Endometrial microvascular endothelial cells (primary cell): ENCODE results near the gene POMT2. TPM values are rescaled to one million over a fixed set of nuclear protein-coding genes. Genes with fewer than 3 reads are reported as not detected.
"Not testable (repeated sequence)": the region's sequence is repeated elsewhere in the genome, so short reads cannot be mapped to it uniquely, and the experiment has no call there.

Source experiments
- in situ Hi-C: cut with HindIII; loops from 2 replicates; pipeline ENCODE4 v1.10.0; 2017; ENCODE audit warnings: low sequenced_read_pairs, low pct_unique_long_range_greater_than_20kb; ENCODE audit errors: inconsistent ontology term
- total RNA-seq: library from RNA; depleted of rRNA; stranded (reverse); fragments of >200 nt; gene quantifications from one replicate; pipeline ENCODE4 v1.2.3, GENCODE V29; 2015; ENCODE audit errors: inconsistent ontology term

POMT2 gene
- total RNA-seq, 1 donor from 2014 or later: 16.4 TPM

DNA sequence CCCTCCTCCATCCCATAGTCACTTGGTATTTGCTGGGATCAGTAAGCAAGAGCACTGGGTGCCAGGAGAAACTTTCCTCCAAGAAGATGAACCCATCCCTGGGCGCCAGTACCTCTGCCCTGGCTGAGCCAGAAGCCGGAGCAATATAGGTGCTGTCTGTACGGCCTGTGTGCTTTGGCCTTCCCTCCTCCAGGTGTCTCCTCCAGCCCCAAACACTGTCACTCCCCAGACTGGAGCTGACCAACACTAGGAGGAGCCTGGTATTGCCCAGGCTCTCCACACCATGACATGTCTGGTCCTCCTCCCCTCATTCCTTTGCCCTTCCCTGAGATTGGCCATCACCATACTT lies 5.0 kb upstream of the POMT2 start:
- in situ Hi-C loops: no loop called here

GRCh38 chr14:77324816-77325745 lies 4.4 kb upstream of the POMT2 start:
- in situ Hi-C loops: no loop called here

DNA sequence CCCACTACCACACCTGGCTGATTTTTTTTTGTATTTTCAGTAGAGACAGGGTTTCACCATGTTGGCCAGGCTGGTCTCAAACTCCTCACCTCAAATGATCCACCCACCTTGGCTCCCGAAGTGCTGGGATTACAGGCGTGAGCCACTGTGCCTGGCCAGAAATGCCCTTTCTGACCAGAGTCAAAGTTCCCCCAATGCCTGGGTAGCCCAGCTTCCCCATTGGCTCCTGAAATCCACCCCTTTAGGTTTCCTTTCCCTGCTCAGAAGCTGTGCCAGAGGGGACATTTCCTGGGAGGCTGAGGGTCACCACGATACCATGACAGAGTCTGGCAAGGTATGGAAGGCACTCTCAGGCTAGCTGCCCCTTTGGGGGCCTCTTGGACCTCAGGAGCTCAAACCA lies 3.6 kb upstream of the POMT2 start:
- in situ Hi-C loops: no loop called here

DNA sequence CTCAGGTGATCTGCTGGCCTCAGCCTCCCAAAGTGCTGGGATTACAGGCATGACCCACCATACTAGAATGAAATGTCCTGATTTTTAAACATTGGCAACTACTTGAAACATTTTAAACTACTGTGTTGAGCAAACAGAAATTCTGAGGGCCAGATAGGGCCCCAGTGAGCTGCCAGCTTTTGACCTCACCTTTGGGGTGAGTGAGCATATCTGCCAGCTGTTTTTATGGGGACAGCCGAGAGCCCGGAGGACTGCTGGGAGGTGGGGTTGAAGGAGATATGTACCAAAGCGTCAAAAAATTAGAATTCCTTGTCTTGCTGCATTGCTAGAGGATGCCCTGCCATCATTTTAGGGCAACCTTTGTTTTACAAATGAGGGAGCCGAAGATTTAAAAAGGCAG lies 2.9 kb upstream of the POMT2 start:
- in situ Hi-C loops: no loop called here

DNA sequence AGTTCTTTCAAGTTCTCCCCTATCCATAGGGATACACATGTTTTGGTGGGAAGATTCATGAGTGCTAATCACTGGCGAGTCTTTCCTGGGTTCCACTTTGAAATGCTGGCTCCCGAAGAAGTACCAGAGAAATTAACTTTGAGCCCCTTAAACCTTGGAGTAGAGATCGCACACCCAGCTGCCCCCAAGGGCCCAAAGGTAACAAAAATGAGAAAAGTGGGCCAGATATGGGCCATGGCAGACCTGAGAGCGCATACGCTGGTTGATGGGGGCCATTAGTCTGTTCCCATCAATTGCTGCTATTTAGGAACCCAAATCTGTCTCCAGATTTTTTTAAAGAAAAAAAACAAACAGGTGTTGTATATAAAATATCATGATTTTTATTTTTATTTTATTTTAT lies 2.3 kb upstream of the POMT2 start:
- in situ Hi-C loops: no loop called here

DNA sequence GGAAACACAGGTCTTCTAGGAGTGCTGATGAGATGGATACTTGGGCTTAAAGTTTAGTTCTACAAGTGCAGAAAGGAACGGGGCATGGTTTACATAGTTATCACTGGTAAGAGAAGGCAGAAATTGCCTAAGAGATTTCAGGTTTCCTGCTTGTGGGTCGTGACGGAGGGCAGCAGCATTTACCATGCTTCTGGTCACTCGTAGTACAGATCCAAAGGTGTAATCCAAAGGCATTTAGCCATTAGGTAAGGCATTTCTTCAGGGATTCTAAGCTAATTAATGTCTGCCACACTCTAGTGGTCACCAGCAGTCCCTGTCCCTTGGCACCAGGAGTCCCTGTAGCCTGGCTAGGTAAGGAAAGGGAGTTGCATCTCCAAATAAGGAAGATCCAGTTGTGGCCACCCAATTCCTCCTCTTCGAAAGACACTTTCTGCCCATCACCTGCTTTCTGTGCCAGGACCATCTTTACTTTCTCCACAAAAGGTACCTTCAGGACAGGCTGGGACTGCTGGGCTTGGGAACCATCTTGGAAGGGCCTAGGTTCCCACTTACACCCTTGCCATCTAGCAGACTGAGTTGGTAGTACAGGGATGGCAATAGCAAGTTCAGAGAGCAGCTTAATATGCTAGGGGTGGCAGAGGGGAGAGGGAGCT lies 1.7 kb upstream of the POMT2 start:
- in situ Hi-C loops: no loop called here

GRCh38 chr14:77319422-77319821 lies 1.3 kb downstream of the POMT2 start:
- in situ Hi-C loops: no loop called here

DNA sequence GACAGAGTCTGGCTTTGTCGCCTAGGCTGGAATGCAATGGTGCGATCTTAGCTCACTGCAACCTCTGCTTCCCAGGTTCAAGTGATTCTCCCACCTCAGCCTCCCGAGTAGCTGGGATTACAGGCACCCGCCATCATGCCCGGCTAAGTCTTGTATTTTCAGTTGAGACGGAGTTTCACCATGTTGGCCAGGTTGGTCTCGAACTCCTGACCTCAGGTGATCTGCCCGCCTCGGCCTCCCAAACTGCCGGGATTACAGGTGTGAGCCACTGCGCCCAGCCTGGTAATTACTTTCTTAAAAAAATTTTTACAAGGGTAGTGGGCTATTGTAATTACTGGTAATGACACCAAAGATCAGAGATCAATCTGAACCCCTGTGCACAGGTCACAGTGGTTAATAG lies 1.9 kb downstream of the POMT2 start:
- in situ Hi-C loops: not testable (repeated sequence)

GRCh38 chr14:77318006-77318553 lies 2.6 kb downstream of the POMT2 start:
- in situ Hi-C loops: no loop called here

DNA sequence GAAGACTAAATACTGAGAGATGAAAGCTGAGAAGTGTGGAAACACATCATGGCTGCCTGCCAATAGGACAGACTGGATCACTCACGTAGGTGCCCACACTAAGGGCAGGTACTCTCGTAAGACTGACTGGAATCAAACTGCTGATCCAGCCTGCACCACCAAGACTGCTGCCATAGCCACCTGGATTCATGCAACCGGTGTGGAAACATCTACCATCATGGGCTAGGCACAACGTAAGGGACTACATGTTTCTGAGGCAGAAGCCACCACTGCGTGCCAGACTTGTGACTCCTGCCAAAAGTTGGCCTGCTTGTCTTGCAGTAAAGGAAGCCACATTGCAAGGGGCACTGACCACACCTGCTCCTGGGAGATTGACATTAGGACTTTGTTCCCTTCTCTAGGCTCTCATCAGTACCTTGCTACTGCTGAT lies 3.8 kb downstream of the POMT2 start:
- in situ Hi-C loops: no loop called here

GRCh38 chr14:77316195-77316505 lies 4.5 kb downstream of the POMT2 start:
- in situ Hi-C loops: no loop called here

DNA sequence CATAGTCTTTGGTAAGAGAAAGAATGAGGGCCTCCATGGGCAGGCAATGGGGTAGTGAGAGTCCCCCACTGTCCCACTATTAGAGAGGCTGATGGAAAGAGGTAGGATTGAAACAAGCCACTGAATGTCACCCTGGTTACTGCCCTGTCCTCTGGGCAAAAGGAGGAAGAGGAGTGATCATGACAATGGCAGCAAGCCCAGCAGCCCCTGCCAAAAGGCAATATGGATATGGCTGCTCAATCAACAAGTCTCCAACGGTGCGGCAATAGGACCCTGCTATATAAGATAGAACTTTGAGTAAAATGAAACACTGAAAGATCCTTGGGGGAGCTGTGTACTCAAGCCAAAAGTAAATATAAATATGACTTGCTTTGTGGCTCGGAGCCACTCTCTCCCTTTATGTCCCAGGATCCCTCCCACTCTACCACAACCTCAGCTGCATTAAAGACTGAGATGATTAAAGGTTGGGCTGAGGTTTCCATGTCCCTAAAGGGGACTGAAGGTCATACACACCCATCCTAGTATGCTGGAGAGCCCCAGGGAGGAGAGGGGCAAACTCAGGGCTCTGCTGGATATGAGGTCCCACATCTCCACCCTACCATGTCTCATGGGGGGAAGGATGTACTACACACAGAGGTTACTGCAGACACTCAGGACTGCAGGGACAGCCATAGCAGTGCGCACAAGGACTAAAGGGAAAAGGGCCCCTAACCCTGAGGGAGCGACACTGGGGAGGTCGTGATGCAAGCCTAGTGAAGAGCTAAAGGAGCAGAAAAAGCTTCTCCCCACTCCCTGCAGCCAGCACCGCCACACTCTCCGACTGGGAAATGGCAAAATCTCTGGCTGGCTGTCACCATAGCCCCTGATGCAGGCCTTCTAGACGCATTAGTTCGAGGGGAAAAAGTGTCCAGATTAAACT lies 5.9 kb downstream of the POMT2 start:
- in situ Hi-C loops: no loop called here

DNA sequence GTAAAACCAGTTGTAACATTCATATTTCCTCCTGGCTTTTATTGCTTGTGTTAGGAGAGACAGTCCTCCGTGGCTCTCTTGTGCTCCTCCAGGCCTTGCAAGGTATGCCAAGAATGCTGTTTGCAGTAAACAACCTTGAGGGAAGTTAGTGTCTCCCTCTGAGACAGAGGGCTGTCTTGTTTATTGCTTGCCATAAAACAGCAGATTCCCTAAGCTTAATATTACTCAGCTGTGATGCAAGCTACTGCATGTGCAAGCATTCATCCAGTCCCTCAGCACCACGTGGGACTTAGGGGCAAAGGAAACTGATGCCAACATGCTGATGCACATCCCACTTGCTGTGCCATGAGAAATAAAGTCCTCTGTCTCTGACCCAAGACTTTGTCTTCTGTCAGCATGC lies 6.6 kb downstream of the POMT2 start:
- in situ Hi-C loops: no loop called here

- in situ Hi-C loops: no loop called here
Measured at GRCh38 chr14:77313371-77313770, 7.3 kb downstream of the POMT2 start.

DNA sequence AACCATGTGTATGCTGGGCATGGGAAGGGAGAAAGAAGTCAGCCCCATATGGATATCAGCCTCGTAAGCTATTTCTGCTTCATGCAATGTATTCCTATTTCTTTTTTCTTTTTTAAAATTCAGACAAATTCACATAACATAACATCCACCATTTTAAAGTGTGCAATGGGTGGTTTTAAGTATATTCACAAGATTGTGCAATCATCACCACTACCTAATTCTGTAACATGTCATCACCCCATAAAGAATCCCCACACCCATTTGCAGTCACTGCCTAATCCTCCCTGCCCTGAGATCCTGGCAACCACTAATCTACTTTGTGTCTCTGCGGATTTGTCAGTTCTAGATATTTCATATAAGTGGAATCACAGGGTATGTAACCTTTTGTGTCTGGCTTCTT lies 9.5 kb downstream of the POMT2 start:
- in situ Hi-C loops: no loop called here

DNA sequence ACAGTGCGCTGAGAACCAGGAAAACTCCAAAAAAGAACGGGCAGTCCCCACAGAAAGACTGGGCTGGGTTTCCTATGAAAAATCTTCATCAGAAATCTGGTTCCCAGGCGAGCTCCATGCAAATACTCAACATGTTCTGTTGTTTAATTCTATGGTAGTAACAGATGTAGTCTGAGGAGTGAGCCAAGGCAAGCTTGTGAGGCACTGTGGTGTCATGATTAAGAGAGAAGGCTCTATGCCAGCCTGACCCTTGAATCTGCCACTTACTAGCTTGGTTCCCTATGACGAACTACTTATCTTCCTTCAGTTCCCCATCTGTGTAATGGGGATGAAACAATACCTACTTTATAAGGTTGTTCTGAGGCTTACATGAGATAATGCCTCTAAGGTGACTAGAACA lies 10.7 kb downstream of the POMT2 start:
- in situ Hi-C loops: no loop called here

DNA sequence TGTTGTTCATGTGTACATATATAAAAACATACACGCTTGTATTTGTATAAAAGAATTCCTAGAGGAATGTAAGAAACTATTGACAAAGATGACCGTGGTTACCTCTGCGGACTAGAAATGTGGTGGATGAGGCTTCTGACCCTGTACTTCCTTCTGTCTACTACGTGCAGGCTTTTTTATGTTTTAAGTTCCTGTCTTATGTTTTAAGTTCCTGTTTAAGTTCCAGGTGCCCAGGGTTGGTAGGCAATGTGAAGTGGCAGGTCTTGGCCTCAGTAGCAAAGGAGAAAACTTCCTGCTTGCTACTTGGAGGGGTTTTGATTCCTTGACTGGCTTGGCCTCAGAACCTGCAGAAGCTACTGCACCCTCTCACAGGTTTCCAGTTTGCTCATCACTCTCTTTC lies 11.6 kb downstream of the POMT2 start:
- in situ Hi-C loops: no loop called here

- in situ Hi-C loops: no loop called here
Measured at GRCh38 chr14:77306851-77307496, 13.7 kb downstream of the POMT2 start.

DNA sequence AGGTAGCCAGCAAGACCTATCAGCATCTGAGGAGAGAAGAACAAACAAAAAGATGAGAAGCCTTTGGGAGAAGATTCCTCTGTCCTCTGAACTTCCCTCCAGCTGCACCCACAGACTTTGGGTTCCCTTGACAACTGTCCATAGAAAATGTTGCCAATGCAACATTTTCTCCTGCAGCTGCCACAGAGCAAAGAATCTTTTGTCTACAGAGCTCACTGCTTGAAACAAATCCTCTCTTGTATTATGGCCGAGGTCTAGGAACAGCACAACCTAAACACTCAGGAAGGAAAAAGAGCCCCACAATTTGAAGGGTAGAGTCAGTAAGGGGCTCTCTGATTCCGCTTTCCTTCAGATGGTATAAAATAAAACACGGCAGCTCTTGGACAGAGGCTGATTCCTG lies 14.3 kb downstream of the POMT2 start:
- in situ Hi-C loops: no loop called here
